Hematopoietic multipotent progenitor cell treated with erythropoietin and hydrocortisone succinate and interleukin-3 and kit ligand, for 4 days (in vitro differentiated cells): ENCODE results near the gene UROC1.

Source experiments
- DNase-seq: peaks from one replicate; pipeline ENCODE4 v3.0.0-alpha.2; 2015

The UROC1 gene

DNA sequence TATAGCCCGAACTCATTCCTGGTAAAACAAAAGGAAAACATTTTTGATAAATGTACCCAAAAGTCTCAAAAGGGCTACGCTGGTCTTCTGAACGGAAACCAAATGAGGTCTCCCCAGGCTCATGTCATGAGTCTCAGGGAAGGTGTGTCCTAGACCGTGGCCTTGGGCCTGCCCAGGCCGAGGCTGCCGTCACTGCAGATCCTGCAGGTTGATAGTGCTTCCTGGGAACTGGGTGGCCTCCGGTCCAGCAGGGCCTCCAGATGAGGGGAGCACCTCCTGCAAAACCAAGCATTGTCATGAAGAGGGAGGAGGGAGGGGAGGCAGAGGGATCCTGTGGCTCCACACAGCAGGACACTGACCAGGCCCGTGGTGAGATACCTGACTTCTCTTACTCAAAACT, 79.4 kb downstream of the UROC1 start:
- no peak for DNase-seq

DNA sequence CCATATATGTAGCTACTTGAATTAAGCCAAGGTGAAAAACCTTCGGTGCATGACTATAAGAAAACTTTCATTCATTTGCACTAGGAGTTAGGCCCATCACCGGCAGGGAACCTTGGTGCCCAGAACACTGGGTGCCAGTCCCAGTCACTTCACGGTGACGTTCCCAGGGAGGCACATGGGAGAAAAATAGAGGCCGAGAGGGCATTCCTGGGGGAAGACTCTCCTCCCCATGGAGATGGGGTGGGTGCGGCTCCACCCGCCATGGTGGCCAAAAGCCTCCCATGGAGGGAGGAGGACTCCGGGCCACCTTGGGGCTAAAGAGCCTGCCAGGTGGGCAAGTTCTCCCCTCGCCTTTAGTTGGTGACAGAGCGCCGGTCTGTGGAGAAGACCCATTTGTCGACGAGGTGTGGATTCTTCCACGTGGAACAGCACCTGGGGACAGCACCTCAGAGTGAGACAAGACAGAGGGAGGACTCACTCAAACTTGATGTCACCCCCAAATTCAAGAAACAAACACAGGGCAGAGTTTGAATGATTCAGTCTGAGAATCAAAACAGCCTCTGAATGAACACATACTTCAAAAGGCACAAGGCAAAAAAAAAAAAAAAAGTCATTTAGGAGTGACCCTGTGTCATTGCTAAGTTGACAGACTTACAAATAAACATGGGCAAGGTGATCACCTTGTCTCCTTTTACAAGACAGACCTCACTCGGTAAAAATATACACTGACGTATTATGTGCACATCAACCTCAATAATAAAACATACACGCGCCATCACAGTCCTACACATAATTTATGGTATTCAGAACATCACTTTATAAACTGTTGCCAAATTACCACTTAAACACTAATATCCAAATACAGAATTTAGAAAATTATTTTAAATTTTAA, 80.5 kb downstream of the UROC1 start:
- no peak for DNase-seq

DNA sequence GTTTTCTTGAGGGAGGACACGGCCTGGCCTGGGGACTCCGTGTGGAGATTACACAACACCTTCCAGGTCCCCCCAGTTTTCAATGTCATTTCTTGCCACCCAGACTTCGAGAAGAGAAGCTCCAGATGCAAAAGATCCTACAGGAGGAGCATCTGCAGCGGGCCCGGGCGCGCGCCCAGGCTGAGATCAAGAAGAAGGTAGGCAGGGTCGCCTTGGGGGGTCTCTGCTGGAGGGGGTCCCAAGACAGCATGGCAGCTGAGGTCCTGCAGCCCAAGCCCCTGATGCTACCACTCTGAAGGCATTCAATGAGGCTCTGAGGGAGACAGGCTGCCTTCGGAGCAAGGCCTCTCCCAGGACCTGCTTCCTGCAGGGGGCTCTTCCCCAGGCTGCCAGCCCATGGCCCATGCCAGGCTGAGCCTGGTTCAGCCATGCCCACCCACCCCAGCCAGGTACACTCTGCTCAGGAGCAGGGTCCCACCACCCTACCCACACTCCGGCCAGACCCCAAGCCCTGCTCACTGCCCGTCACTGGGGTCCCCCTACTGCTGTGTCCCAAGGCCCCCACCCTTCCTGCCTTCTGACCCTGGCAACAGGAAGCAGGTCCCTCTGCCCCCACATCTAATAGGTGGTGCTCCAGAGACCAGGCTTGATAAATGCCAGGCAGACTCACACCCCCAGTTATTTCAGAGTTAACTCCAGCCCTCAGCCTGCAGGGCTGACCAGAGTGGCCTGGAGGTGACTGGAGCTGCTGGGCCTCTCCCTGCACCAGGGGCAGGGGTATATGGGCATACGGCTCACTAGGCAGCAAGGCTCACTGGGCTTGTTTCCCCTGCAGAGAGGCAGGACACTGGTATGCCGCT, 81.9 kb downstream of the UROC1 start:
- DNase-seq: no peak

DNA sequence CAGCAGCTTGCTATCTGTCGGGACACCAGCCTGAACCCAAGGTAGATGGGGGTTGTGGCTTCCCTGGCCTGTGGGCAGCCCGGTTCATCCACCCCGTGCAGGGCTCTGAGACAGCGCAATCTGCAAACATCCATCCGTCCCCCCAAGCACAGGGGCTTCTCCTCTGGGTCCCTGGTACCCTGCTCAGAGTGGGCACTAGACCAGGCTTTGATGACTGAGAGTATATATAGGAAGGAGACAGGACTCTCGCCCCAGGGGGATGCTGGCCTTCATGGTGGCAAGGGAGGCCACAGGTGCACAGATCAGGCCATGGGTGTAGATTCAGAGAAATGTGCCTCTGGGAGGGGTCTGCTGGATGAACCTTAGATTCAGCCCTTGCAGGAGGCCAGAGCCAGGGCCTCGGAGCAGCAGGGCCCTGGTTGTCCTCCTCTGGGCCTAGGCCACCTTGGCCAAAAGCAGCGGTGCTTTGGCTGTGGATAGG, 82.6 kb downstream of the UROC1 start:
- no peak for DNase-seq

DNA sequence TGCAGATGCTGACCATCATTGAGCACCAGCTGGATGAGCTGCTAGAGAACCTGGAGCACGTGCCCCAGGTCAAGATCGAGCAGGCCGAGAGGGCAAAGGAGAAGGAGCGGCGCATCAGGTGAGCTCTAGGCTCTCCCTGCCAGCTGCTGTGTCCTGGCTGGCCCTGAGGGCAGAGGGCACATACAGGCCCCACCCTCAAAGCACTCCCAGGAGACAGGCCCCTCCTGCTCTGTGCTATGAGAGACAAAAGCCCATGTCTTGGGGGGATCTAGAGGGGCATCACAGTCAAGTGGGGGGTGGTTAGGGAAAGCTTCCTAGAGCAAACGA, 83.3 kb downstream of the UROC1 start:
- DNase-seq: no peak

DNA sequence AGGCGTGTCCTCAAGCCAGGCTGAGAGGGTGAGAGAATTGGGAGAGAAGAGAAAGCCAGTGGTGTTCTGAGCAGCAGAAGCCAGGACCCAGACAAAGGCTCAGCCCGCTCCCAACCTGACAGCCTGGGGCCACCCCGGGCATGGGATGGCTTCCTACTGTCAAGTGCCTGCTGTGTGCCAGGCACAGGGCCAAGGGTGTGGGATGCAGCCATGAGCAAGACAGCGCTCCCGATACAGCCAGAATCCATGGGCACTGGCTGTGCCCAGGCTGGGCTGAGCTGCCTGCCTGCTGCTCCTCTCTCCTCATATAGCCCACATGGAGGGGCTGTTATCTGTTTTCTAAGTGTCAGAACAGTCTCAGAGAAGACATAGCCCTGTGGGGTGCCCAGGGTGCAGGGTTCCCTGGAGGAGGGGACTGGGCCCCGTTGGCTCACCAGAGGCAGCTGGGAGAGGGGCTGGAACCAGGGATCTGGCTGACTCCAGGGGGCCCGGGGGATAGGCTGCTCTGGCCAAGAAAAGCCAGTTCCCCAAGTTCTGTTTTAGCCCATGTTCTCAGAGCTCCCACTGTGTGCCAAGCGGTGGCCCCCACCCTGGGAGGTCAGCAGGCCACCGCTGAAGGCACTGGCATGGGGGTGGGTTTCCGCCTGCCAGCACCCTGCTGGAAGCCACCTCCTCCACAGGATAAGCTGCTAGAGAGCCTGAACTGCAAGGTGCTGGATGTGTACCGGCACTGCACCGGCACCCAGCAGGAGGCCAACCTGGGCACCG, 83.9 kb downstream of the UROC1 start:
- no peak for DNase-seq

DNA sequence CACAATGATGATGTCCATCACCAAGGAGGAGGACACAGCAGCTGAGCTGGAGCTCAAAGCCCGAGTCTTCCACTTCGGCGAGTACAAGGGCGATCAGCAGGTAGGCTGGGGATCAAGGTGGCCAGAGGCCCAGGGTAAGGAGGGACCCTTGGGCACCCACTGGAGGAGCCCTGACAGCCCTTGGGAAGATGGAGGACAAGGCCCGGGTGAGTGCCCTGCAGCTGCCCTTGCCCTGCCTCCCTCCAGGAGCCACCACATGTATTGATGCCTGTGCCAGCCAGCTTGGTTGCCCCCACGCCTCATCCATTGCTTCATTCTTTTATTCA, 84.5 kb downstream of the UROC1 start:
- no peak for DNase-seq

DNA sequence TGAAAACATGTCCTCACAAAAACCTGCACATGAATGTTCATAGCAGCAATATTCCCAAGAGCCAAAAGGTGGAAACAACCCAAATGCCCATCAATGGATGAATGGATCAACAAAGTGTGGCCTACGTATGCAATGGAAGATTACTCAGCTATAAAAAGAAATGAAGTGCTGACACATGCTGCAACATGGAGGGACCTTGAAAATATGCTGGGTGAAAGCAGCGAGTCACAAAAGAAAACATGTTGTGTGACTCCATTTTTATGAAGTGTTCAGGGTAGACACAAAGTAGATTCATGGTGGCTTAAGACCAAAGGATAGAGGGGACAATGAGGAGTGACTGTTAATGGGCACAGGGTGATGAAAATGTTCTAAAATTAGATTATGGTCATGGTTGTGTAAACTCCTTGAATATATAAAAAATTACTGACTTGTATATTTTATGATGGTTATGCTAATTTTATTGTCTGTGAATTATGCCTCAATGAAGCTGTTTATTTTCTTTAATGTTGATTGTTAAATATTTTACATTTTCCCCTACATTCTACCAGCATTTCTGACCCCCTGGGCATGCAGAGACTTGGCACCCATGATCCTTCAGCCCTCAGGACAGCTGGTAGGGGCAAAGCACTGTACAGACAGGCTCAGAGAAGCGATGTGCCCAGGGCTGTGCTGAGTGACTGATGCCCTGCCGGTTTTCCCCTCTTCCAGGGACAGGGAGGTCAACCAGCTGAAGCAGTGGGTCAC, 85.0 kb downstream of the UROC1 start:
- DNase-seq: no peak
